Panc1 (cell line): ENCODE results near the gene AMFR. TPM values are rescaled to one million over a fixed set of nuclear protein-coding genes. Genes with fewer than 3 reads are reported as not detected.

ENCODE experiments used
- ATAC-seq: fragments of 200-7000 bp; cut with Tn5 transposase; 2 replicates; pipeline ENCODE4 v1.9.1; 2020; ENCODE audit warnings: mild to moderate bottlenecking, moderate library complexity
- BruUV-seq: library from RNA; stranded (reverse); fragments of 400-500 nt; replicated peaks from 2 replicates; lab custom pipeline; 2021; lab: Mats Ljungman, UMichigan
- CTCF ChIA-PET: fragments of 300-600 bp; sonication (Branson Sonifier 250); formaldehyde crosslinking; loops from one replicate; lab custom pipeline; 2022; ENCODE audit warnings: antibody characterized with exemption; lab: Charles Lee
- POLR2A ChIA-PET: fragments of 300-600 bp; sonication (Branson Sonifier 250); formaldehyde crosslinking; loops from one replicate; lab custom pipeline; 2022; ENCODE audit warnings: antibody characterized with exemption; lab: Charles Lee
- DNase-seq: peaks from one replicate; pipeline ENCODE4 v3.0.0-alpha.2; 2010; ENCODE audit warnings: low read depth, low spot score
- H3K27ac ChIP-seq: 2 replicates; pipeline ENCODE4 v1.5.1; 2011; ENCODE audit warnings: mild to moderate bottlenecking, low read length, inconsistent platforms
- H3K27me3 ChIP-seq: fragments of 200-500 bp; sonication (Bioruptor generic); 2 replicates; pipeline ENCODE4 v1.6.0; 2014; ENCODE audit warnings: low read length, inconsistent platforms; ENCODE audit not compliant: control insufficient read depth, insufficient read depth
- H3K36me3 ChIP-seq: fragments of 200-500 bp; sonication (Bioruptor generic); 2 replicates; pipeline ENCODE4 v1.5.1; 2014; ENCODE audit warnings: inconsistent platforms, mild to moderate bottlenecking, low read length, moderate library complexity; ENCODE audit not compliant: control insufficient read depth, insufficient read depth
- H3K4me1 ChIP-seq: 2 replicates; pipeline ENCODE4 v1.5.1; 2011; ENCODE audit warnings: inconsistent platforms, mild to moderate bottlenecking, low read length, moderate library complexity; ENCODE audit not compliant: control insufficient read depth, insufficient read depth
- H3K4me3 ChIP-seq, 2 experiments: 2 replicates each; pipeline ENCODE4 v1.5.1; 2011 to 2012; ENCODE audit warnings: low read depth in 2 of 2, low read length in 2 of 2, mild to moderate bottlenecking in 2 of 2, inconsistent platforms in 1 of 2, moderate library complexity in 1 of 2
- H3K9me3 ChIP-seq: fragments of 200-500 bp; sonication (Bioruptor generic); 2 replicates; pipeline ENCODE4 v1.5.1; 2014; ENCODE audit warnings: low read depth, mild to moderate bottlenecking, inconsistent platforms, low read length, moderate library complexity; ENCODE audit not compliant: control insufficient read depth, insufficient read depth
- POLR2AphosphoS5 ChIP-seq: IDR thresholded peaks from 2 replicates; pipeline ENCODE4 v1.6.1; 2012; ENCODE audit warnings: mild to moderate bottlenecking, low read depth, low read length, moderate library complexity
- SIN3A ChIP-seq: IDR thresholded peaks from 2 replicates; pipeline ENCODE4 v1.6.1; 2012; ENCODE audit warnings: low read depth, mild to moderate bottlenecking, low read length, moderate library complexity, borderline replicate concordance; ENCODE audit not compliant: insufficient read depth
- TCF7L2 ChIP-seq: IDR thresholded peaks from 2 replicates; pipeline ENCODE4 v1.6.1; 2011; ENCODE audit warnings: mild to moderate bottlenecking, low read depth, low read length, inconsistent platforms
- in situ Hi-C: cut with HindIII; loops from 2 replicates; pipeline ENCODE4 v1.10.0; 2016; ENCODE audit warnings: low sequenced_read_pairs, low pct_unique_long_range_greater_than_20kb
- intact Hi-C: fragments of 100-400 bp; cut with micrococcal nuclease; formaldehyde crosslinking; loops from one replicate; pipeline ENCODE4 v1.10.0; 2022; ENCODE audit not compliant: unreplicated experiment
- total RNA-seq: library from RNA; stranded (reverse); gene quantifications from one replicate; pipeline ENCODE4 v1.2.1, GENCODE V29; 2021; ENCODE audit not compliant: unreplicated experiment
- TF ChIP-seq, protein P1 (sequence below): fragments of 450-650 bp; IDR thresholded peaks from 2 replicates; pipeline ENCODE4 v1.5.1; 2017; ENCODE audit warnings: mild to moderate bottlenecking
- TF ChIP-seq, protein P2 (sequence below), 2 experiments: IDR thresholded peaks; 2 replicates each; pipeline ENCODE4 v1.6.1; 2011 to 2012; ENCODE audit warnings: low read depth in 2 of 2, control low read depth in 1 of 2, low read length in 1 of 2, mild to moderate bottlenecking in 1 of 2, moderate library complexity in 1 of 2; ENCODE audit not compliant: insufficient read depth in 1 of 2

The AMFR gene
- total RNA-seq, 1 experiment from 2014 or later, result 89.6 TPM

DNA sequence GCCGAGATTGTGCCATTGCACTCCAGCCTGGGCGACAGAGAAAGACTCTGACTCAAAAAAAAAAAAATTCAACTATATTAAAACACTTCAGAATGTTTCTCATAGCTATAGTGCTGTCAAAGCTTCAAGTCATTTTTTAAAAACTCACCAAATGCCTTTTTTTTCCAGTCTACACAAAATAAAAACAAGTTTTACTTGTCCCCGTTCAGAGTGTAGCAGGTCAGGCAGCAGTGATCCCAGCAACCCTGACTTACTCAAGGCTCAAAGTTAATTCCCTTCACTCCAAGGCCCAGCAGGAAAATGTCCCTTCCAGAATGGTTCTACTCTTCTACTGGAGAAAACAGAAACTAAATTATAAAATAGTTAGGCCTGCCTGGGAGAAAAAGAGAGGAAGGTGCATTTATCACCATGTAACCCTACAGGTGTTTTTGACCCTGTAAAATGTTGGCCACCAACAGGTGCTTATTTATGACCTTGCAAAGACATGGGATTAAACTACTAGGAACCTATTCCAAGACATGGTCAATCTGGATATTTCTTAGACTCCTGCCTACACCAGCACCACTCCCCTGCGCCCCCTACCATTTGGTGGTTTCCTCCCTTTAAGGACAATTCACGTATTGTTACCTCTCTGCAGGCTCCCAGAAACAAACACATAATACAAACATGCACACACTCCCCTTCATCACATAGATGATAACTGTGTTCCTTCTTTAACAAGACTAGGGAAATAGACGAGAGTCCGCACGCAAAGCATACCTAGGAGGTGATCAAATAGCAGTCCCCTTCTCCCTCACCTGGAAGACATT, 5.4 kb downstream of the AMFR start:
- no peak overlapping the region for H3K4me3 ChIP-seq
- H3K27me3 ChIP-seq, result no peaks in the 10 kb centered on the region
- CTCF ChIA-PET, result interaction anchor here (0.7 kb wide), 1 partner anchor 31 kb away, joined by 3 read pairs; the partner anchor contains the start of gene NUDT21
- DNase-seq (no peak), ATAC-seq (no peak)
- intact Hi-C loops (no loop called here), in situ Hi-C loops (no loop called here)
- no TSS peak for BruUV-seq
- H3K27ac ChIP-seq, result no peak overlapping the region
- no peaks in the 10 kb centered on the region for H3K9me3 ChIP-seq
- no peak for TF ChIP-seq SIN3A
- TF ChIP-seq, protein P1, sequence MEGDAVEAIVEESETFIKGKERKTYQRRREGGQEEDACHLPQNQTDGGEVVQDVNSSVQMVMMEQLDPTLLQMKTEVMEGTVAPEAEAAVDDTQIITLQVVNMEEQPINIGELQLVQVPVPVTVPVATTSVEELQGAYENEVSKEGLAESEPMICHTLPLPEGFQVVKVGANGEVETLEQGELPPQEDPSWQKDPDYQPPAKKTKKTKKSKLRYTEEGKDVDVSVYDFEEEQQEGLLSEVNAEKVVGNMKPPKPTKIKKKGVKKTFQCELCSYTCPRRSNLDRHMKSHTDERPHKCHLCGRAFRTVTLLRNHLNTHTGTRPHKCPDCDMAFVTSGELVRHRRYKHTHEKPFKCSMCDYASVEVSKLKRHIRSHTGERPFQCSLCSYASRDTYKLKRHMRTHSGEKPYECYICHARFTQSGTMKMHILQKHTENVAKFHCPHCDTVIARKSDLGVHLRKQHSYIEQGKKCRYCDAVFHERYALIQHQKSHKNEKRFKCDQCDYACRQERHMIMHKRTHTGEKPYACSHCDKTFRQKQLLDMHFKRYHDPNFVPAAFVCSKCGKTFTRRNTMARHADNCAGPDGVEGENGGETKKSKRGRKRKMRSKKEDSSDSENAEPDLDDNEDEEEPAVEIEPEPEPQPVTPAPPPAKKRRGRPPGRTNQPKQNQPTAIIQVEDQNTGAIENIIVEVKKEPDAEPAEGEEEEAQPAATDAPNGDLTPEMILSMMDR, result peak; percentile 11; the same call in 1 of the 2 replicates
- no peak for TF ChIP-seq TCF7L2
- POLR2A ChIA-PET, result no interaction called here
- peaks cover 23% of the 10 kb centered on the region for H3K4me1 ChIP-seq
- H3K36me3 ChIP-seq, result no peaks in the 10 kb centered on the region

DNA sequence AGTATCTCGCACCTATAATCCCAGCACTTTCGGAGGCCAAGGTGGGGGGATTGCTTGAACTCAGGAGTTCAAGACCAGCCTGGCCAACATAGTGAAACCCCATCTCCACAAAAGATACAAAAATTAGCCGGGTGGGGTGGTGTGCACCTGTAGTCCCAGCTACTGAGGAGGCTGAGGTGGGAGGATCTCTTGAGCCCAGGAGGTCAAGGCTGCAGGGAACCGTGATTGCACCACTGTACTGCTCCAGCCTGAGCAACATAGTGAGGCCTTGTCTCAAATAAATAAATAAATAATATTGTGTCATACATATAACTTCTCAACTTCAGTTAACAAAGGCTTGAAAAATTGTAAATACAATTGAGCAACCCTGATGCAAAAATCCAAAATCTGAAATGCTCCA, 8.2 kb downstream of the AMFR start:
- Histone ChIP-seq H3K9me3 (no peaks in the 10 kb centered on the region), H3K27ac (no peak overlapping the region), H3K36me3 (no peaks in the 10 kb centered on the region; the same call in 1 of the 2 replicates), H3K4me1 (peaks cover 11% of the 10 kb centered on the region; the same call in 1 of the 2 replicates), H3K27me3 (no peaks in the 10 kb centered on the region), H3K4me3 (no peak overlapping the region)
- BruUV-seq, result no TSS peak
- intact Hi-C loops (no loop called here), in situ Hi-C loops (no loop called here)
- POLR2A ChIA-PET, result no interaction called here
- ATAC-seq (no peak), DNase-seq (no peak)
- TF ChIP-seq POLR2AphosphoS5 (no peak), TCF7L2 (no peak), SIN3A (no peak)
- TF ChIP-seq, protein P1, result no peak
- TF ChIP-seq, protein P2, sequence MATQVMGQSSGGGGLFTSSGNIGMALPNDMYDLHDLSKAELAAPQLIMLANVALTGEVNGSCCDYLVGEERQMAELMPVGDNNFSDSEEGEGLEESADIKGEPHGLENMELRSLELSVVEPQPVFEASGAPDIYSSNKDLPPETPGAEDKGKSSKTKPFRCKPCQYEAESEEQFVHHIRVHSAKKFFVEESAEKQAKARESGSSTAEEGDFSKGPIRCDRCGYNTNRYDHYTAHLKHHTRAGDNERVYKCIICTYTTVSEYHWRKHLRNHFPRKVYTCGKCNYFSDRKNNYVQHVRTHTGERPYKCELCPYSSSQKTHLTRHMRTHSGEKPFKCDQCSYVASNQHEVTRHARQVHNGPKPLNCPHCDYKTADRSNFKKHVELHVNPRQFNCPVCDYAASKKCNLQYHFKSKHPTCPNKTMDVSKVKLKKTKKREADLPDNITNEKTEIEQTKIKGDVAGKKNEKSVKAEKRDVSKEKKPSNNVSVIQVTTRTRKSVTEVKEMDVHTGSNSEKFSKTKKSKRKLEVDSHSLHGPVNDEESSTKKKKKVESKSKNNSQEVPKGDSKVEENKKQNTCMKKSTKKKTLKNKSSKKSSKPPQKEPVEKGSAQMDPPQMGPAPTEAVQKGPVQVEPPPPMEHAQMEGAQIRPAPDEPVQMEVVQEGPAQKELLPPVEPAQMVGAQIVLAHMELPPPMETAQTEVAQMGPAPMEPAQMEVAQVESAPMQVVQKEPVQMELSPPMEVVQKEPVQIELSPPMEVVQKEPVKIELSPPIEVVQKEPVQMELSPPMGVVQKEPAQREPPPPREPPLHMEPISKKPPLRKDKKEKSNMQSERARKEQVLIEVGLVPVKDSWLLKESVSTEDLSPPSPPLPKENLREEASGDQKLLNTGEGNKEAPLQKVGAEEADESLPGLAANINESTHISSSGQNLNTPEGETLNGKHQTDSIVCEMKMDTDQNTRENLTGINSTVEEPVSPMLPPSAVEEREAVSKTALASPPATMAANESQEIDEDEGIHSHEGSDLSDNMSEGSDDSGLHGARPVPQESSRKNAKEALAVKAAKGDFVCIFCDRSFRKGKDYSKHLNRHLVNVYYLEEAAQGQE (IDR thresholded peaks at IDR 0.05; ENCODE audit: insufficient read depth in 1 of 2, low read depth in 2 of 2, low read length in 1 of 2), result no peak
- CTCF ChIA-PET, result no interaction called here
